GM23248 (cell line): ENCODE measurements around the gene MTFMT. TPM values are rescaled to one million over a fixed set of nuclear protein-coding genes. Genes with fewer than 3 reads are reported as not detected.

ENCODE experiments used
- DNase-seq: peaks from one replicate; pipeline ENCODE4 v3.0.0-alpha.2; 2015
- H2AFZ ChIP-seq: fragments of 200-600 bp; sonication (generic); 2 replicates; pipeline ENCODE4 v1.6.1; 2016; ENCODE audit warnings: antibody characterized with exemption
- H3F3A ChIP-seq: fragments of 200-600 bp; sonication (generic); 2 replicates; pipeline ENCODE4 v1.6.1; 2016; ENCODE audit warnings: mild to moderate bottlenecking, antibody characterized with exemption, mixed run types; ENCODE audit not compliant: insufficient read depth
- H3K27ac ChIP-seq: fragments of 200-600 bp; sonication (generic); 2 replicates; pipeline ENCODE4 v1.5.1; 2016; ENCODE audit warnings: mild to moderate bottlenecking
- H3K27me3 ChIP-seq: fragments of 200-600 bp; sonication (generic); replicated peaks from 2 replicates; pipeline ENCODE4 v1.6.1; 2016; ENCODE audit warnings: mild to moderate bottlenecking; ENCODE audit not compliant: insufficient read depth
- H3K36me3 ChIP-seq: fragments of 200-600 bp; sonication (generic); 2 replicates; pipeline ENCODE4 v1.6.1; 2016; ENCODE audit warnings: low read depth, mild to moderate bottlenecking
- H3K4me1 ChIP-seq: fragments of 200-600 bp; sonication (generic); 2 replicates; pipeline ENCODE4 v1.6.1; 2016; ENCODE audit warnings: mild to moderate bottlenecking; ENCODE audit not compliant: insufficient read depth
- H3K4me2 ChIP-seq: fragments of 200-600 bp; sonication (generic); one replicate; pipeline ENCODE4 v1.6.1; 2016; ENCODE audit warnings: mild to moderate bottlenecking; ENCODE audit not compliant: unreplicated experiment
- H3K4me3 ChIP-seq: fragments of 200-600 bp; sonication (generic); 2 replicates; pipeline ENCODE4 v1.5.1; 2016; ENCODE audit warnings: mild to moderate bottlenecking
- H3K79me2 ChIP-seq: fragments of 200-600 bp; sonication (generic); 2 replicates; pipeline ENCODE4 v1.6.1; 2016; ENCODE audit warnings: mild to moderate bottlenecking; ENCODE audit not compliant: insufficient read depth
- H3K9ac ChIP-seq: fragments of 200-600 bp; sonication (generic); 2 replicates; pipeline ENCODE4 v1.6.1; 2016; ENCODE audit warnings: mild to moderate bottlenecking
- H3K9me2 ChIP-seq: fragments of 200-600 bp; sonication (generic); 2 replicates; pipeline ENCODE4 v1.6.1; 2016; ENCODE audit warnings: mixed run types, mild to moderate bottlenecking, moderate library complexity; ENCODE audit not compliant: insufficient read depth
- H3K9me3 ChIP-seq: fragments of 200-600 bp; sonication (generic); one replicate; pipeline ENCODE4 v1.6.1; 2017; ENCODE audit warnings: low read depth
- H4K20me1 ChIP-seq: fragments of 200-600 bp; sonication (generic); 2 replicates; pipeline ENCODE4 v1.6.0; 2016; ENCODE audit not compliant: insufficient read depth
- EZH2 ChIP-seq: fragments of 200-600 bp; sonication (generic); IDR thresholded peaks from 2 replicates; pipeline ENCODE4 v1.6.1; 2018; ENCODE audit warnings: antibody characterized with exemption, mild to moderate bottlenecking; ENCODE audit not compliant: insufficient read depth, poor library complexity, severe bottlenecking
- EZH2phosphoT487 ChIP-seq: fragments of 200-600 bp; sonication (generic); IDR thresholded peaks from 2 replicates; pipeline ENCODE4 v1.6.1; 2018; ENCODE audit warnings: antibody characterized with exemption, moderate library complexity, mild to moderate bottlenecking, low read depth; ENCODE audit not compliant: insufficient read depth
- WGBS, 2 experiments: methylation state at CpG; one replicate each; pipeline ENCODE4 v1.1.6; 2015 to 2017; ENCODE audit warnings: low lambda C conversion rate in 2 of 2, low coverage in 1 of 2; ENCODE audit errors: missing lambda C conversion rate in 2 of 2; 5-methylcytosine and 5-hydroxymethylcytosine counted together
- in situ Hi-C: fragments of 300-500 bp; cut with MboI; formaldehyde crosslinking; loops from 2 replicates; pipeline ENCODE4 v1.15.0; 2020
- polyA plus RNA-seq: library from polyadenylated mRNA; unstranded; fragments of >200 nt; fragmentation: Nextera tagmentation; extraction: Ambion mirVana; gene quantifications from 2 replicates; pipeline ENCODE4 v1.2.1, GENCODE V29; 2016
- total RNA-seq: library from RNA; depleted of rRNA; stranded (reverse); fragments of >200 nt; shearing (Covaris generic); gene quantifications from 2 replicates; pipeline ENCODE4 v1.2.3, GENCODE V29; 2014

The MTFMT gene
- total and polyA plus RNA-seq, 2 experiments from 2014 or later: 23.8 to 25.3 TPM

GRCh38 chr15:65042776-65043327 lies 13.4 kb upstream of the MTFMT start:
- H3K27me3 ChIP-seq: no peaks in the 10 kb centered on the region
- DNase-seq: no peak
- H3K9me3 ChIP-seq: no peaks in the 10 kb centered on the region
- H3K4me1 ChIP-seq: peaks cover 25% of the 10 kb centered on the region
- no peaks in the 10 kb centered on the region for H4K20me1 ChIP-seq
- H3K9ac ChIP-seq: no peak overlapping the region
- 24 to 29% methylated on average over 4 of the region's 4 CpGs for WGBS, 2 experiments
- in situ Hi-C loops: no loop called here
- TF ChIP-seq EZH2phosphoT487 (no peak), EZH2 (no peak)
- H2AFZ ChIP-seq: peak overlapping the region; percentile 25; the same call in 1 of the 2 replicates
- H3F3A ChIP-seq: peaks cover 21% of the 10 kb centered on the region; the same call in 1 of the 2 replicates
- H3K4me3 ChIP-seq: no peak overlapping the region
- H3K9me2 ChIP-seq: no peaks in the 10 kb centered on the region
- H3K27ac ChIP-seq: no peak overlapping the region
- H3K79me2 ChIP-seq: no peaks in the 10 kb centered on the region
- H3K4me2 ChIP-seq: no peak overlapping the region
- no peaks in the 10 kb centered on the region for H3K36me3 ChIP-seq

GRCh38 chr15:65041787-65042186 lies 12.3 kb upstream of the MTFMT start:
- no peak overlapping the region for H2AFZ ChIP-seq
- peaks cover 25% of the 10 kb centered on the region for H3K4me1 ChIP-seq
- H3K4me3 ChIP-seq: no peak overlapping the region
- no peak overlapping the region for H3K4me2 ChIP-seq
- no peak for DNase-seq
- no peaks in the 10 kb centered on the region for H3K27me3 ChIP-seq
- H3F3A ChIP-seq: peaks cover 21% of the 10 kb centered on the region; the same call in 1 of the 2 replicates
- TF ChIP-seq EZH2phosphoT487 (no peak), EZH2 (no peak)
- H3K9me2 ChIP-seq: no peaks in the 10 kb centered on the region
- no peaks in the 10 kb centered on the region for H3K36me3 ChIP-seq
- H3K79me2 ChIP-seq: no peaks in the 10 kb centered on the region
- no peak overlapping the region for H3K27ac ChIP-seq
- H3K9ac ChIP-seq: no peak overlapping the region
- H4K20me1 ChIP-seq: no peaks in the 10 kb centered on the region
- 92 to 96% methylated on average over 2 of the region's 2 CpGs for WGBS, 2 experiments
- in situ Hi-C loops: no loop called here
- H3K9me3 ChIP-seq: no peaks in the 10 kb centered on the region

DNA sequence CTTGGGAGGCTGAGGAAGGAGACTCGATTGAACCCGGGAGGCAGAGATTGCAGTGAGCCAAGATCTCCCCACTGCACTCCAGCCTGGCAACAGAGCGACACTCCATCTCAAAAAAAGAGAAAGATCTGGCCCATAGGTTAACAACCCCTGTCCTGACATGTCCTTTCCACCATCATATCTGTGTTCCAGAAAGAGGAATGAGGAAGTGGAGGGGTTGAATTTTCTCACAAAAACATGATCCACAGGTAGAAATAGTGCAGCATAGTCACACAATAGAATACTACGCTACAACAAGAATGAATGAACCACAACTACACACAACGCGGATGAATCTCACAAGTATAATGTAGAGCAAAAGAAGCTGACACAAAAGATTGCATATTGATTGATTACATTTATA lies 11.0 kb upstream of the MTFMT start:
- in situ Hi-C loops: no loop called here
- Histone ChIP-seq H3K27ac (no peak overlapping the region), H2AFZ (no peak overlapping the region), H3F3A (peaks cover 21% of the 10 kb centered on the region; the same call in 1 of the 2 replicates), H3K4me3 (no peak overlapping the region), H3K9me2 (no peaks in the 10 kb centered on the region), H4K20me1 (no peaks in the 10 kb centered on the region), H3K36me3 (no peaks in the 10 kb centered on the region), H3K79me2 (no peaks in the 10 kb centered on the region), H3K27me3 (no peaks in the 10 kb centered on the region), H3K9me3 (no peaks in the 10 kb centered on the region), H3K4me2 (no peak overlapping the region), H3K4me1 (peaks cover 25% of the 10 kb centered on the region), H3K9ac (no peak overlapping the region)
- 68 to 75% methylated on average over 6 of the region's 6 CpGs for WGBS, 2 experiments
- no peak for DNase-seq
- no peak for TF ChIP-seq EZH2phosphoT487
- TF ChIP-seq EZH2: no peak

- Histone ChIP-seq H3K36me3 (no peaks in the 10 kb centered on the region), H3K79me2 (no peaks in the 10 kb centered on the region), H3K4me2 (no peak overlapping the region), H2AFZ (no peak overlapping the region), H3K27me3 (no peaks in the 10 kb centered on the region), H3K9me2 (no peaks in the 10 kb centered on the region), H3K27ac (no peak overlapping the region), H3K9ac (no peak overlapping the region), H3K4me3 (no peak overlapping the region), H3K9me3 (no peaks in the 10 kb centered on the region), H3K4me1 (peaks cover 13% of the 10 kb centered on the region; the same call in 1 of the 2 replicates), H4K20me1 (no peaks in the 10 kb centered on the region), H3F3A (peaks cover 12% of the 10 kb centered on the region; the same call in 1 of the 2 replicates)
- in situ Hi-C loops: no loop called here
- TF ChIP-seq EZH2phosphoT487: no peak
- no peak for TF ChIP-seq EZH2
- 50 to 52% methylated on average over 5 of the region's 5 CpGs for WGBS, 2 experiments
- no peak for DNase-seq
Measured at GRCh38 chr15:65038836-65039235, 9.4 kb upstream of the MTFMT start.

GRCh38 chr15:65038428-65038827 lies 9.0 kb upstream of the MTFMT start:
- Histone ChIP-seq H4K20me1 (no peaks in the 10 kb centered on the region), H3K36me3 (no peaks in the 10 kb centered on the region), H3K9me3 (no peaks in the 10 kb centered on the region), H3K4me2 (no peak overlapping the region), H3F3A (peaks cover 7% of the 10 kb centered on the region; the same call in 1 of the 2 replicates), H3K79me2 (no peaks in the 10 kb centered on the region), H3K4me3 (no peak overlapping the region), H3K27ac (no peak overlapping the region), H3K9me2 (no peaks in the 10 kb centered on the region), H3K27me3 (no peaks in the 10 kb centered on the region), H3K9ac (no peak overlapping the region), H2AFZ (no peak overlapping the region), H3K4me1 (peaks cover 9% of the 10 kb centered on the region; the same call in 1 of the 2 replicates)
- no peak for DNase-seq
- 94 to 97% methylated on average over 3 of the region's 3 CpGs for WGBS, 2 experiments
- in situ Hi-C loops: no loop called here
- TF ChIP-seq EZH2phosphoT487 (no peak), EZH2 (no peak)
